ENCODE results near the gene LMF1. TPM values are rescaled to one million over a fixed set of nuclear protein-coding genes. Genes with fewer than 3 reads are reported as not detected.

LMF1 gene
- total RNA-seq, 3 donors from 2014 or later (not counting 1 experiment from before 2014, with no cell fraction given), result 28.2 to 42.2 (median 41.2) TPM

- Histone ChIP-seq H3K36me3 (ENCODE audit: control insufficient read depth, insufficient read depth, low read length) (no peaks in the 10 kb centered on the region), H3K4me3 (ENCODE audit: low read length) (no peak overlapping the region), H3K9me3 (ENCODE audit: control insufficient read depth, insufficient read depth, low read length) (no peaks in the 10 kb centered on the region), H3K27me3 (ENCODE audit: control insufficient read depth, insufficient read depth, low read length) (no peaks in the 10 kb centered on the region), H3K27ac (ENCODE audit: low read length) (no peak overlapping the region), H3K4me1 (ENCODE audit: control insufficient read depth, insufficient read depth, low read length) (no peaks in the 10 kb centered on the region)
- Mint-ChIP-seq H3K27me3 (ENCODE audit: low read depth in 2 of 2) (no peaks in the 10 kb centered on the region), H3K4me3 (no peak overlapping the region), H3K27ac (no peak overlapping the region), H3K9me3 (no peaks in the 10 kb centered on the region), H3K4me1 (no peaks in the 10 kb centered on the region), H3K36me3 (no peaks in the 10 kb centered on the region)
- intact Hi-C loops (cut with micrococcal nuclease), result no loop called here
- ATAC-seq, result no peak
- DNase-seq, result no peak
- WGBS (ENCODE audit: insufficient coverage), result 86% methylated on average over 18 of the region's 18 CpGs
- TF ChIP-seq CTCF (IDR thresholded peaks at IDR 0.05), result no peak
Measured at GRCh38 chr16:920717-921116, 50.1 kb downstream of the LMF1 start.

GRCh38 chr16:920051-920681 lies 50.6 kb downstream of the LMF1 start:
- H3K36me3 ChIP-seq (ENCODE audit: control insufficient read depth, insufficient read depth, low read length), result no peaks in the 10 kb centered on the region
- no peaks in the 10 kb centered on the region for H3K27me3 ChIP-seq (ENCODE audit: control insufficient read depth, insufficient read depth, low read length)
- H3K36me3 Mint-ChIP-seq, result no peaks in the 10 kb centered on the region
- ATAC-seq (no peak), DNase-seq (no peak)
- H3K27ac Mint-ChIP-seq, result no peak overlapping the region
- intact Hi-C loops (cut with micrococcal nuclease), result no loop called here
- H3K27ac ChIP-seq (ENCODE audit: low read length), result no peak overlapping the region
- H3K4me3 ChIP-seq (ENCODE audit: low read length), result no peak overlapping the region
- WGBS (ENCODE audit: insufficient coverage), result 92% methylated on average over 23 of the region's 23 CpGs
- no peak for TF ChIP-seq CTCF (IDR thresholded peaks at IDR 0.05)
- H3K9me3 ChIP-seq (ENCODE audit: control insufficient read depth, insufficient read depth, low read length), result no peaks in the 10 kb centered on the region
- H3K9me3 Mint-ChIP-seq, result no peaks in the 10 kb centered on the region
- no peak overlapping the region for H3K4me3 Mint-ChIP-seq
- no peaks in the 10 kb centered on the region for H3K27me3 Mint-ChIP-seq (ENCODE audit: low read depth in 2 of 2)
- H3K4me1 Mint-ChIP-seq, result no peaks in the 10 kb centered on the region
- no peaks in the 10 kb centered on the region for H3K4me1 ChIP-seq (ENCODE audit: control insufficient read depth, insufficient read depth, low read length)

- no peak overlapping the region for H3K27ac ChIP-seq (ENCODE audit: low read length)
- no peaks in the 10 kb centered on the region for H3K4me1 Mint-ChIP-seq
- H3K9me3 ChIP-seq (ENCODE audit: control insufficient read depth, insufficient read depth, low read length), result no peaks in the 10 kb centered on the region
- no peak overlapping the region for H3K27ac Mint-ChIP-seq
- whole genome bisulfite sequencing (ENCODE audit: insufficient coverage), result 97% methylated on average over 15 of the region's 15 CpGs
- H3K36me3 Mint-ChIP-seq, result no peaks in the 10 kb centered on the region
- intact Hi-C loops (cut with micrococcal nuclease), result no loop called here
- no peaks in the 10 kb centered on the region for H3K27me3 ChIP-seq (ENCODE audit: control insufficient read depth, insufficient read depth, low read length)
- ATAC-seq, result peak in 1 of 3 donors; percentile 15
- H3K36me3 ChIP-seq (ENCODE audit: control insufficient read depth, insufficient read depth, low read length), result no peaks in the 10 kb centered on the region
- no peak for DNase-seq
- H3K27me3 Mint-ChIP-seq (ENCODE audit: low read depth in 2 of 2), result no peaks in the 10 kb centered on the region
- H3K9me3 Mint-ChIP-seq, result no peaks in the 10 kb centered on the region
- H3K4me3 ChIP-seq (ENCODE audit: low read length), result no peak overlapping the region
- H3K4me3 Mint-ChIP-seq, result no peak overlapping the region
- H3K4me1 ChIP-seq (ENCODE audit: control insufficient read depth, insufficient read depth, low read length), result no peaks in the 10 kb centered on the region
- TF ChIP-seq CTCF (IDR thresholded peaks at IDR 0.05), result no peak
Measured at GRCh38 chr16:919658-920050, 51.1 kb downstream of the LMF1 start.

Data from natural killer cell (primary cell).